Frontal cortex (tissue), 4 donors: ENCODE data around the gene MICAL1. TPM values are rescaled to one million over a fixed set of nuclear protein-coding genes. Genes with fewer than 3 reads are reported as not detected.
A peak's percentile ranks its signal among the peaks of the same experiment; 100 is the strongest.

Source experiments
- DNase-seq, 2 donors: peaks; one replicate each; pipeline ENCODE4 v3.0.0; 2012; ENCODE audit warnings: low spot score in 2 of 2
- FAIRE-seq: peaks from 2 replicates; lab custom pipeline; 2012; peaks lifted over from hg19 to GRCh38; lab: Jason Lieb, UNC
- total RNA-seq: library from RNA; depleted of rRNA; stranded (reverse); fragments of >200 nt; gene quantifications from one replicate; pipeline ENCODE4 v1.2.3, GENCODE V29; 2014
- donor health status: control.
- donor health status: control.
- donor health status: control.

The MICAL1 gene
- total RNA-seq, 1 donor from 2014 or later: 27.3 TPM

DNA sequence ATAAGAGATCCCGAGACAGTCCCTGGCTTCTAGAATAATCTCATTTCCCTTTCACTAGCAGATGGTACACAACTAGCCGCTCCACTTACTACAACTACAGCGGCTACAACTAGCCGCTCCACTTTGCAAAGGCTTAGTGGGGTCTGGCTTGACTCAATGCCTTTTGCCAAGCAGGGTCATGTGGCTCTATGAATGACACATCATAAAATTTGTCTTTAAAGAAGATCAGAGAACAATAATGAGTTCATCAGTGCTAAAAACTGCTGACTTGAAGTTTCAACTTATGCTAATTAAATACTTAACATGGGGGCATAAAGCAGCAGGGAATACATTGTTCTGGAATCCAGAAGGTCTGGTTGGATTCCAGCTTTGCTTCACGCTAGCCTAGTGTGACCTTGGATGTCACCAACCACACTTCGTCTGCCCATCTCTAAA, 2.0 kb upstream of the MICAL1 start:
- no peak for FAIRE-seq
- no peak for DNase-seq

DNA sequence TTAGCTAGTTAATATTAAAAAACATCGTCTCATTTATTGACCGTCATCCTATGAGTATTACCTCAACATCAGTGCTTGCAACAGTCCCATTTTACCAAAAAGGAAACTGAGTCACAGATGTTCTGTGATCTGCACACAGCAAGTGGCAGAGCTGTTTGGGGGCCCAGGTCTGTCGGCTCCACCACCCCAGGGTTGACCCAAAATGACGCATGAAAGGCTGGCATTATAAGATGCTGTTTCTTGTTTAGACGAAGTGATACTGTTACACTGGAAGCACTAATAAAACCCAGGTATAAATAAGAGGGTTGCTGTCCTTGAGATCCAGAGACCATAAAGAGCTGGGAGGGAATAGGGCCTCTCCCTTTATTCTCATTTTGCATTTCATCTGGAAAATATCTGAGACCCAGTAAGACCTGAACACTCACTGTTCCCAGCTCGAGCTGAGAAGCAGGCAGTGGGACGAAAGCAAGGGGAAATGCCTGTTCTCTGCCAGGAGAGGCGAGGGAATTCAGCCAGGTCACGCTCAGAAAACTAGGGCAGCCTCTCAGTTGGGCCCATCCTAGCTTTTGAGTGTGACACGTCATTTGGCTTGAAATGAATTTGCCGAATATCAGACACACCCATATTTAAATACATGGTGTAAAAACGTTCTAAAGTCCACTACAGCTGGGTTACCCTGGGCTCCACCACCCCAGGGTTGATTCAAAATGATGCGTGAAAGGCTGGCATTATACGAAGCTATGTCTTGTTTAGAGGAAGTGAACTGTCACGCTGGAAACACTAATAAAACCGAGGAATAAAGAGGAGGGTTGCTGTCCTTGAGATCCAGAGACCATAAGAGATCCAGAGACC, 1.4 kb upstream of the MICAL1 start:
- DNase-seq (no peak), FAIRE-seq (no peak)

DNA sequence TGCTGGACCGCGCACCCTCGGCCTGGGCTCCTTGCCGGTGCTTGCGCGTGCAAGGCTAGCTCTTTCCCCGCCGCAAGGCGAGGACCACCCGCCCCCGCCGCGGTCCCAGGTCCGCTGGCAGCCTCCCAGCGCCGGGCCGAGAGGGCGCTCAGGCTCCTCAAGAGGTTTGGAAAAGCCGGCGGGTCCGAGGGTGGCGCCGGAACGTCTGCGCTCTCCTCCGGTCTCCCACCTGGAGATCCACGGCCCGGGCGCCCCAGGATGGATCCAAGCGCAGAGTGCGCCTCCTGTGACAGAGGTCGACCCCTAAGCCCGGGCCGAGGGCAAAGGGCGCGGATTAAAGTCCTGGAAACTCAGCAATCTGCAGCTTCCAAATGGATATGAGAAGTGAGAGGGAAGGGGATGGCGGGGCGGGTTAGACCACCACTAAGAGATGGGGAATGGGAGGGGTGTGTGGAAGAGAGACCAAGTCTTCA, 575 bp upstream of the MICAL1 start:
- DNase-seq: no peak

DNA sequence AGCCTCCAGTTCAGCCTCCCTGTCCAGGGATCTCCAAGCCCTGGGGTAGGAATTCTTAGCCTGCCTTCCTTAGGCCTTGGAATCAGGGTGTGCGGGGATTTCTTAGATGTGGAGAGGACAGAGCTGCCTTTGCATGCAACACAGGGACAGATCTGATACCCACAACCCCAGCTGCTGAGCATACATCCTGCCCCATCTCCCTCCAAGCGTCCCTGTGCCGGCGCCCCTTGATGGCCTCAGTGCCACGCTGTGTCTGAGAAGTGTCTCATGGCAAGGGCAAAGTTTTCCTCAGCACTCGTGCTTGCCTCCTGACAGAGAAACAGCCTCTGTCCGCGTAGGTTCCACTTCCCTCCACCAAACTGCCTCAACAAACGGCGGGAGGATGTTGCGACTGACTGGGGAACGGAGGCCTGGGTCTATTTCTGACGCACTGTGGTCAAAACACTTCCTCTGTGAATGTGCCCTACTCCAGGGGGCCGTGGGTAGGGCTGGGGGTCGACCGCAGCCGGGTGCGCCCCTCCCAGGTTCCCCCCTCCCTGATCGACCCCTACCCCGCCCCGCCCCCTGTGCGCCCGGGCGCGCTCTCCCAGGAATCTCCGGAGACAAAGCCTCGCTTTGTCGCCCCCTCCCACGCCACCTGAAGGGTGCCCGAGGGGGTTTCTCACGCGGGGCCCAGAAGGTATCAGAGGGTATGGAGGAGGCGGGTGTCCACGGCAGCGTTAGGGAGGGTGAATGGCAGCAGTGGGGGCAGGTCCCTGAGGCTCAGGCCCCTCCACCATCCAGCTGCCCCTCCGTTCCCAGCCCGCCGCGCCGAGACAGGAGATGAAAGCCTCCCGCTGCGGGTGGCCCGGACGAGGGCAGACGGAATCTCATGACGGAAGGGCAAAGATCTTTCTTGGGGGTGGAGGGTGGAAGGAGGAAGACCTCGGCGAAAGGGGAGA, 806 bp downstream of the MICAL1 start:
- FAIRE-seq: no peak
- peak in 1 of 2 donors; percentile 48 for DNase-seq

More for the DNA sequence above, 575 bp upstream of the MICAL1 start:
- no peak for FAIRE-seq

DNA sequence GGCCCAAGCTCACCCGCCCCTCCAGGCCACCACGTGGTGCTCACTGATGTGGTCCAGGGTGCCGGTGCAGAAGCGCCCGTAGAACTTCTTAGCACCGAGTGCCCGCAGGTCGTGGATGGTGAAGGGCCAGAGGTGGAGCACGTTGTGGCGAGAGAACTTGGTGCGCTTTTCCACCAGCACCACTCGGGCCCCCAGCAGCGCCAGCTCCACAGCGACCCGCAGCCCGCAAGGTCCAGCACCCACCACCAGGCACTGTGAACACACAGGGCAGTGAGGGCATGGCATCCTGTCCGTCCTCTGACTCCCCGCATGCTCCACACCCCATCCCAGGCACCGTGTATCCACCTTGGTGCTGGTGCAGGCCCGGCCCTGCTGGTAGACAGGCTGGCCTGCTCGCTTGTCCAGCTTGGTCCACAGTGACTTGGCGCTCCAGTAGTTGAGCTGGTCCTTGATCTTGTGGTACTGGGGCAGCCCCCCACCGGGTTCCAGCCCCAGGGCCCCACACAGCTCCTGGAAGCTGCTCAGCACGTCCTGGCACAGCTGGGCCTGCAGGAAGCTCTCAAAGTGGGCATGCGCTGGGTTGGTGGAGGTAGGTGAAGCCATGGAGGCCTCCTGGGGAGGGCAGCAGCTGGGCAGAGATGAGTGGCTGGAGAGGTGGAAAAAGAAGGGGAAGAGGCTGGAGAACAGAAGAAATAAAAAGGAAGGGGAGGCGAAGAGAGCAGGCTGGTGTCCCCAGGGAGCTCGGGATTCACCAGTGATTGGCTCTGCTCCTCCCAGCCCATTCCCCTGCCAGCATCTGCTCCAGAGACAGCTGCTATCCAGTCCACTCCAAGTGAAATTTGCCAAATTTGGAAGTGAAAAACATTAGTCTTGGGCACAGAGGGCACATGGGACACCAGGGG, 1.7 kb downstream of the MICAL1 start:
- FAIRE-seq: no peak
- DNase-seq: peak in 1 of 2 donors; percentile 47

DNA sequence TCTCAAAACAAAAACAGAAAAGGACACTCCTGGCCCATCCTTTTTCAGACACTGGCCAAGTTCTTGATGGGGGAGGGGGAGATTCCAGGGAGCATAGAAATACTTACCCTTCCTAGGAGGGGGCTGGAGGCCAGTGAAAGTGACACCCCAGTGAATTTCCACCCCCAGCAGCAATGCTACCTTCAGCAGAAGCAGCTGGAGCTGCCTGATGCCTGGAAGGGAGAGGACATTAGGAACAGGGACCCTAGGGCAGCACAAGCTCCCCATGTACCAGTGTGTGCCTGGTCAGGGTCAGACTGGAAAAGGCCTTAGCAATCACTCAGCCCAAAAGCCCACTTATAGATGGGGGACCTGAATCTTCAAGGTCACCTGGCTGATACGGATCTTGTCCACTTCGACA, 2.4 kb downstream of the MICAL1 start:
- FAIRE-seq: no peak
- no peak for DNase-seq

DNA sequence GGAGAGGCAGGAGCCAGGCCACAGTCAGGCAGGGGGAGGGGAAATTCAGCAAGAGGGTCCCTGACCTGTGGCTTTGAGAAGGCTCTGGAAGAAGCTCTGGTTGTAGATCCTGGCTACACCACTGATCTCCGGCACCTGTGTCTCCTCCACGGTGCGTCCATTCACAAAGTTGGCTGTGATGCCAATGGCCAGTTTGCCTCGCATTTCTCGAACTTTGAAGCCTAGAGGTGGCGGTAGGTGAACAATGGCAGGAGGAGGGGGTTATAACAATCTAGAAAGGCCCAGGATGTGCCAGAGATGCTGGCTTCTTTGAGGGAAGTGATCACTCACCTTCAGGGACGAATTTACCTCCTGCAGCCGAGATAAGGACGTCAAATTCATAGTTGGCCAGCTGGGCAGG, 3.4 kb downstream of the MICAL1 start:
- no peak for DNase-seq
- FAIRE-seq: no peak

DNA sequence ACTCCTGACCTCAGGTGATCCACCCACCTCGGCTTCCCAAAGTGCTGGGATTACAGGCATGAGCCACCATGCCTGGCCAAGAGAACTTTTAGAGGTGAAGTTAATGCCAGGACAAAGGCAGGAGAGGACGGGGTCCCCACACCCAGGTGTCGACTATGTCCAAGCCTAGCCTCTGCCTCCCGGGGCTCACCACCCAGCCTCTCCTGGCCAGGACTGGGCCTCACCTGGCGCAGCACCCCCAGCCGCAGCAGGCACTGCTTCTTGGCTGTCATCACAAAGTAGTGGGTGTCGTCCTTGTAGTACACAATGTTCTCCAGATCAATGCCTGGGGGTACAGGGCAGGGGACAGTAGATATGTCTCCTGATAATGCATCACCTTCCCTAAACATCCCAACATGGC, 4.2 kb downstream of the MICAL1 start:
- FAIRE-seq: no peak

DNA sequence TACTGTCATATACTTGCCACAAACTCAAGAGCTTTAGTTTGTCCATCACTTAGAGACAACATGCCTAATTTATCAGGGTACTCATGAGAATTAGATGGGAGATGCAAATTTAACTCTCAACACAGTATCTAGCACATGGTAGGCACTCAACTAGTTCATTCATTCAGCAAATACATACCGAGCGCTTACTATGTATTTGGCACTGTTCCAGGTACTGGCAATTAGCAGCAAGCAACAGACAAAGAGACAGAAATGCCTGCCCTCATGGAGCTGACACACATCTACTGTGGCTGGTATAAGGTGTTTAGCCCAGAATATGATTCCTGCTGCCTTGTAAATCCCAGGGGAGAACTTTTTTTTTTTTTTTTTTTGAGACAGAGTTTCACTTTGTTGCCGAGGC, 4.8 kb downstream of the MICAL1 start:
- FAIRE-seq: no peak
- DNase-seq: no peak

More for the DNA sequence above, 4.2 kb downstream of the MICAL1 start:
- no peak for DNase-seq

DNA sequence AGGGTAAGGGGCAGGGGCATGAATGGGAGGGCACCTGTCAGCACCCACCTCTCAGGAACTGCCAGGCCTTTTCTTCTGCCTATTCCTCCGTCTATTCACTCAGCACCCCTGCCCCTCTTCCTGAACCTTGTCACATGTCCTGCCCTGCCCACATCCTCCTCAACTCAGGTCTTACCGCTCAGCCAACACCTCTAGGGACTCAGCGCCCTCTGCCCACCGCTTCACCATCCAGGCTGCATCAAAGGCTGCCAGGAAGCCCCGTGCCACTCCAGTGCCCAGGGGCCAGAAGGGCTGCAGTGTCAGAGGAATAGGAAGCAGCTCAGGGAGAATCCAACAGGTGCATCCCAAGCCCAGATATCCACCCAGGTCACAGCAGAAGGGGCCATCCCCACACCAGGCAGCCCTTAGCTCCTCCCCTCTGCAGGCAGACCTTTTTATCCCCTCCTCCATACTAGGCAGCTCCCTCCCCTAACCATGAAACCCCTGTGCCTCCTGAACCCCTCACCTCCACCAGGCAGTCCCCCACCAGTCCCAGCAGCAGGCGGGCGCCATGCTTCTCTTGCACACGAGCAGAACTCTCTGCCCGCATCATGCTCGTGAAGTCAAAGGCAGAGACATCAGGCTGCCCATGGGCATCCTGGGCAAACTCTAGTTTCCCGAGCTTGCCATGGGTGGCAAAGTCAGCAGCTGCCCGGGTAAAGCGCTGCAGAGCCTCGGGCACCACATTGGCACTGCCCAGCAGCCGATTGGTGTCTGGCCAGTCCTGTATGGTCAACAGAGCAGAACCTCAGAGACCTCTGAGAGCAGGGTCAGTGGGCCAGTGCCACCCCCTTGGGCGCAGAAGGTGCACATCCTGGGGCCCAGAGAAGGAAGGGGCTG, 5.5 kb downstream of the MICAL1 start:
- DNase-seq (no peak), FAIRE-seq (no peak)

DNA sequence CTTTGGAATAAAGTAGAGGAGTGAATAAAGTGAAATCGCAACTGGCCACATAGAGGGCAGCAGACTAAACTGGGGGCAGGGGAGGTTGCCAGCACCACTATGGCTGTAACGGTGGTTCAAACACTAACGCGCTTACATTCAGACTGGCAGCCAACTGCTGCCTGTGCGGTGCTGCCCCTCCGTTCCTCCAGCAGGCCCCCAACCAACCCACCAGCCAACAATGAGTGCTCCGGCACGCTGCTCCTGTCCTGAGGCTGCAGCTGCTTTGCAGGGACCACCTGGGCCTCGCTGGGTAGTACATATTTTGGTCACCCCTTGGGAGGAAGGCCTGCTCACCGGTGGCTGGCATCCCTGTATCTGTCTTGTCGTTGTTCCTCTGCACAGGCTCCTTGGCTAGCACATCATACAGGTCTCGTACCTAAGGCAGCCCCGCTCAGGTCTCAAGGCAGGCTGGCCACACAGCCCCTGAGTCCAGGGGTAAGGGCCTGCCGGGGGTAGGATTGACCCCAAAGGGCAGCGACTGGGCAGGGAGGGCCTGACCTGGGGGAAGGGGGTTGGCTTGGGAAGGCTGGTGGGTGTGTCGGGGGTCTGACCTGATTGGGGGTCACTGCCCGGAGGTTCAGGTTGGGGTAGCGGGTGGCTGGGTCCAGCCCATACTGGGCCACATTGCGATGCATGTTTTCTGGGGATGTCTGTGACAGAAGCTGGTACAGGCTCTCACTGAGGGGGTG, 6.3 kb downstream of the MICAL1 start:
- FAIRE-seq (no peak), DNase-seq (no peak)

DNA sequence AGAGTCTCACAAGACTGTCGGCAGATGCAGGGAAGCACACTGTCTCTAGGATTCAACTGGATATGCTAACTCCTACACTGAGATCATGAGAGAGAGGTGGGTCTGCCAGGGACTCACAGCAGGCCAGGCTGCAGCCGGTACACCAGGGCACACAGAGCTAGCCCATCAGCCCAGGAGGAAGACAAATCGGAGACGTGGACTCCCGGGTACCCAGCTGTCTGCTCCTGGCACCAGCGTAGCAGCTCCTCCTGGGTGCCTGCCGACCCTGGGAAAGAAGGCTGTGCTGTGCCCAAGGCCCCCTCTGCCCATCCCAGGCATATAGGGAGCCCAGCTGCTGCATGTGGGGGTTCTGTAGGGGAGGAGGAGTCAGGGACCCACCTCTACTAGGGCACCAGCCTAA, 7.0 kb downstream of the MICAL1 start:
- FAIRE-seq: no peak
- no peak for DNase-seq

DNA sequence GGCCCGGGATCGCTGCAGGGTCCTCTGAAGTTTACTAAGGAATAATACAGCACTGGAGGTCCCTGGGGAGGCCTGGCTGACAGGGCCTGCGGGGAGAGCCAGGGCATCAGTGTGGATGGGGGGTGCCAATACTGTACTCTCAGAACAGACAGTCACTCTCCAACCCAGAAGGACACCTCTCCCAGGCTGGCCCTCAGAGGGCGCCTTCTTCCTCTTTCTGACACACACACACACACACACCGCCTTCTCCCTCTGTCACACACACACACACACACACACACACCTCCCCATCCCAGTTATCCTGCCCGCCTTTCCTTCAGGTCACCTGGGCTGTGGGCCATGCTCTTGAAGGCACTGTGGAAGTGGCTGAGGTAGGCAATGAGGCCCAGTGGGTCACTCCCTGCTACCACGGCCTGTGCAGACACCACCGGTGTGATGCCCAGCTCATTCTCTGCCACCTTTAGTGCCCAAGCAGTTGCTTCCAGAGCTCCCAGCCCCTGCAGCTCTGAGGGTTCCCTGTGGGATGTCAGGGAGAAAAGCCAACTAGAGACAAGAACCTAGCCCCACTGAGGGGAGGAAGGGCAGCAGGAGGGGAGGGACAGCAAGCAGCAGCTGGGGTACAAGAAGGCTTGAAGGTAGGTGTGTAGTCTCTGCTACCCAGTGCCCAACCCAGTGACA, 7.6 kb downstream of the MICAL1 start:
- DNase-seq (no peak), FAIRE-seq (no peak)

DNA sequence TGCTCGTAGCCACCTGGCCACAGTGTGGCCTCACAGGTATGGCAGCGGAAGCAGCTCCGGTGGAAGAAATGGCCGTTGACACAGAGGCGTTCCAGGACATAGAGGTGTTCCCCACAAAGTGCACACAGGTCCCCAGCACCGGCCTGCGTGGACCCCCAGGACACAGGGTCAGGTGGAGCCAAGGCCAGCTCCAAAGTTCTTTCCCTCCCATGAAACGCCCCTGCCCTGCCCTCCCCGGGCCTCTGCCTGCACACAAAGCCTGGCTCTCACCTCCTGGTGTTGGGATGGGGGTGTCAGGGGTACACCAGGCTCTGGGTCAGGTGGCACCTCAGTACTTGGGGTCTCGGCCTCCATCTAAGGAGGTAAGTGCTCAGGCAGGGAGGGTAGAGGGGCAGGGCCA, 8.5 kb downstream of the MICAL1 start:
- FAIRE-seq: no peak
- no peak for DNase-seq

DNA sequence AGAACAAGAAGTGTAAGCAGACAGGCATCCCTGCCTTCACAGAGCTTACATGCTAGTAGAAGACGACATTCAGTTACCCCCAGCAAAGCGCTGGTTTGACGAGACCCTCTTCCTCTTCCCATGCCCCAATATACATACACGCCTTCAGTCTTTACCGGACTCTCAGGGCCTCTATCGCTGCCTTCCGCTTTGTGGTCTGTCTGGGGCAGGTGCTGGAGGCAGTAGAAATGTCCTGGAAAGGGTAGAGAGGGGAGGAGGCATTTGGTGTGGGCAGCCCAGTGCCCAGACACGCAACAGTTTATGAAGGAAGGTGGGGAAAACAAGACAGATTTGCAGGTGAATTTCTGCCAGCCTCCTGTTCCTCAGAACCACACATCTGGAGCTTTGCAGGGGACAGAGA, 9.0 kb downstream of the MICAL1 start:
- no peak for FAIRE-seq

DNA sequence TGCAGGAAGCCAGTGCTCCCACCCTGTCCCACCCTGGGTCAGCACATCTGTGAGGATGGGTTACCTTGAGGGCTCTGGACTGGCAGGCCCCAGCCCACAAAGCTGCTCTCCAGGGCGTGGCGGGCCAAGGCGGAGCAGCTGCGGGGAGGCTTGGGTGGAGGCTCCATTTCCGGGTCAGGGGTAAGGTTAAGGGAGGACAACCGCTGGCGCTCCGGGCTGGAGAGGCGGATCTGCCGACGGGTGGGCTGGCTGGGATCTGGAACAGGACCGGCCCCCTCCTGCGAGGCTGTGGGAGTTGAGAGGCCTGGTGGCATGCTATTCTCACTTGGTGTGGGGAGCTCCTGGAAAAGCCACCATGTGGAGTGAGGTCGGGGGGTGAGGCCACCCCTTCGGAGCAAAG, 9.5 kb downstream of the MICAL1 start:
- DNase-seq (no peak), FAIRE-seq (no peak)

More for the DNA sequence above, 9.0 kb downstream of the MICAL1 start:
- no peak for DNase-seq

DNA sequence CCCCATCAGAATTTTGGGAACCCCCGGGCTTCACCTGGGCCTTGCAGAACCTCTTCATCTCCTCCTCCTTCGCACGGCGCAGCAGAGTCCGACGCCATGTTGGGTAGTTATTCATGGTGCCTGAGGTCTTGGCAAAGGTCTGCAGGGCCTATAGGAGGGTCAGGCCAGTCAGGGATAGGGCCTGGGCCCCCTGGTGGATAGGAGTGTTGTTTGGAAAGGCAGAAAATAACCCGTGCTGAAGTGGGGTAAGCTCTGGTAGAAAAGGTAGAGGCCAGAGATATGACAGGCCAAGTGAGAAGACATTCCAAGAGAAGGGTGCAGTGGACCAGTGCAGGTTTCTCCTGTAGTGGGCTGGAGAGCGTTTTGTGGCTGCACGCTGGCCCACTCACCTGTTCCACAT, 10.2 kb downstream of the MICAL1 start:
- no peak for FAIRE-seq

More for the DNA sequence above, 10.2 kb downstream of the MICAL1 start:
- DNase-seq: no peak
